Superior temporal gyrus (tissue), 1 donor: ENCODE results near the gene RFPL3.
"Not testable (repeated sequence)": the region's sequence is repeated elsewhere in the genome, so short reads cannot be mapped to it uniquely, and the experiment has no call there.

ENCODE experiments used
- DNase-seq: peaks from one replicate; pipeline ENCODE4 v3.0.0-alpha.2; 2016; ENCODE audit errors: extremely low spot score

The RFPL3 gene

GRCh38 chr22:32353840-32354239 is 3.8 kb upstream of the RFPL3 start:
- no peak for DNase-seq

DNA sequence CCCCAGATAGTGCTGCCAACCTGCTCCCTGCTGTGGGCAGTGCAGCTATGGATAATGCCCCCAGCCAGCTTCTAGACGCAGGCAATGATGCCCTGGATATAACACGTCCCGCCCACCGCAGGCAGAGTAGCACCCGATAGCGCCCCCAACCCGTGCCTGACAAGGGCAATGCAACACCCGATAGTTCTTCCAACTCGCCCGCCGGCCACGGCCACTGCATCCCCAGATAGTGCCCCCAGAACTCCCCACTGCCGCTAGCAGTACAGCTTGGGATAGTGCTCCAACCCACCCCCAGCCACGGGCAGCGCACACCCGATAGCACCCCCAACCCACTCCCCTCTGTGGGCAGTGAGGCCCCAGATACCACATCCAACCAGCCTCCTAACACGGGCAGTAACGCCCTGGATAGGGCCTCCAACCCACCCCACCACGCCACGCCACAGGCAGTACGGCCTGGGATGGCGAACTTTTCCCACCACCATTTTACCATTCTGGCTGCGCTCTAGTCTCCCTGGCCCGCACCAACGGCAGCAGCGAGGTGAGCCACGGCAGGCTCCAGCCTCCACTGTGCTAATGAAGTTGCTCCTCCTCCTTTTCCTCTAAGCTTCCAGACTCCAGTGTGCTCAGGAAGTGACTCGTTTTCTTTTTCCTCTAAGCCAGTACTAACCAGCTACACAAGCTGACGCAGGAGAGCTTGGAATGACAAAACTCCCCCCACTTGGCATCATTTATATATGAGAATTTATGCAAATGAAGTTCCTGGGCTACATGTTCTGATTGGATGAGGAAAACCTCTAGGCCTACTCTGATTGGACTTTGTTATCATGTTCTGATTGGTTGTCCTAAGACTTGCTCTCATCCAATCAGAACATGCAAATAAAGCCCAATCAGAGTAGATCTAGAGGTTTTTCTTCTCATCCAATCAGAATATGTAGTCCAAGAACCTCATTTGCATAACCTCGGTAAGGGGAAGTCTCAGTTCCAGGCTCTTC is 3.0 kb upstream of the RFPL3 start:
- no peak for DNase-seq

DNA sequence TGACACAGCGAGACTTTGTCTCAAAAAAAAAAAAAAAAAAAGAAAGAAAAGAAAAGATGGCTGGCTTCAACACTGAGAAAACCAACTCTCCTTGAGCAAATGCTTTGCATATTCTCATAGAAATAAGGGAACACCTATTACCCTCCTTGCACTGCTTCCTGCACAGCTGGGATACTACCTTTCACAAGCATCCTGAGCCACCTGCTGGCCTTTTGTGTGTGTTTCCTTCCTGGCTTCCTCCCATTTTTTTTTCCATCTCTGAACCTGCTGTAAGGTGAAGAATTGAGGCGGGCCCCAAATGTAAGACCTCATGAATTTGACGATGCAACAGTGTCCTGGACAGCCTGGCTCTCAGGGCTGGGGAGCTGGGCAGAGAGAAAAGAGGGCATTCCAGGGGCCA is 1.9 kb upstream of the RFPL3 start:
- no peak for DNase-seq

GRCh38 chr22:32360096-32360495 is 2.4 kb downstream of the RFPL3 start:
- not testable (repeated sequence) for DNase-seq

DNA sequence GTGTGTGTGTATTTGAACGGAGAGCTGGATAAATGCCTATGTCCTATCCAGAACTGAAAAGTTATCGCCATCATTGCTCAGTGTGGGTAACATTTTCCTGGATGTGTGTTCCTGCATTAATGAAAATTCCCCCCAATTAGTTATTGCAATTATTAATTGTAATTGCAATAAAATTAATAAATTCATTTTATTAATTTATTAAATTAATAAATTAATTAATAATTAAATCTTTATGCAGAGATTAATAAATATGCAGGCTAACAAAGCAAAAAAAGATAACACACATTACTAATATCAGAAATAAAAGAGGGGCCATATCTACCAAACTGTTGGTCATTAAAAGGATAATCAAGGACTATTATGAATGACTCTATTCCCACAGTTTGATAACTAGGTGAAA is 3.6 kb downstream of the RFPL3 start:
- DNase-seq, result no peak

DNA sequence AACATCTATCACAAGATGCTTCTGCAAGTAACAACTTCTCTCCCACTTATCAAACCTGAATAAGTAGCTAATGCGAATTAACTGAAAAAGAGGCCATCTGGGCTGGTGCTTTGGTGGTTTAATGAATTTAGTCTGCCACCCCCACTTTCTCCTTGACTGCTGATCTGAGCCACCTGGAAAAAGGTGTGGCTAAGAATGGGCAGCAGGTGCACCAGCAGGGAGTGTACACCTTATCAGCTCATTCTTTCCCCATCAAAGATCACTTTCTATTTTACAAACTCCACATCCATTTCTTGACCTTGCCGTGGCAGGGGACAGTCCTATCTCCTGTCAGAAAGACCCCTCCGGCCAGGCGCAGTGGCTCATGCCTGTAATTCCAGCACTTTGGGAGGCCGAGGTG is 6.5 kb downstream of the RFPL3 start:
- no peak for DNase-seq

DNA sequence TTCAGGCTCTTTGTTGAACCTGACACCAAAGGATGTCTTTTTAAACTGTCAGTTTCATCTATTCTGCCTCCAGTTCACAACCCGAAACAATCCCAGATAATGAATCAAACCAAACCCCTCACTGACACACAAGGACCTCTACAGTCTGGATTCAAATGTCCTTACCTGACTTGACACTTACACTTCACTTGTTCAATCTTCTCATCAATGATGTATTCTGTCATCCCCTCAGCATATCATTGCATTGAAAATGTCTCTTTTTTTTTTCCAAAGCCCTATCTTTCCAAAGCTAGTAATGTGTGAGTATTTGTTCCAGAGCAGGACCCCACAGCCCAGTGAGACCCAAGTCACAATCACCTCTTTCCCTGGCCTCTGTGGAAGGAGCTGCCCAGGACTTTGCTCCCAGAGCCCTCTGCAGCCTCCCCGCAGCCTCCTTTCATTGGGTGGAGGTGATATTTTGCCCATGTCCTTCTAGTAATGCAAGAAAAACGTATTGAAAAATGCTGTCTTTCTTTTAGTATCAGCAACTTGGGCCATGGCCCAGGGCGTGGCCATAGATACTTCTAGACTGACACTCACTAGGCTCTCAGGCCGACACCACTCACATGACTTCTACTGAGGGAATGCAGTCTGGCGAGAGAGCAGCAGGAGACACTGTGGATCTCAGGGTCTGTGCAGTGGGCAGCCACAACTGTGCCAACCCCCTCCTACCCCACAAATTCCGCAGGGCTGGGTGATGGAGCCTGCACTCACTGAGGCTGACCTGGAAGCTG is 18.2 kb downstream of the RFPL3 start:
- no peak for DNase-seq

- DNase-seq, result no peak
Measured at GRCh38 chr22:32376681-32377080, 19.0 kb downstream of the RFPL3 start.

- DNase-seq, result peak; percentile 71
Measured at GRCh38 chr22:32378707-32379272, 21.1 kb downstream of the RFPL3 start.

DNA sequence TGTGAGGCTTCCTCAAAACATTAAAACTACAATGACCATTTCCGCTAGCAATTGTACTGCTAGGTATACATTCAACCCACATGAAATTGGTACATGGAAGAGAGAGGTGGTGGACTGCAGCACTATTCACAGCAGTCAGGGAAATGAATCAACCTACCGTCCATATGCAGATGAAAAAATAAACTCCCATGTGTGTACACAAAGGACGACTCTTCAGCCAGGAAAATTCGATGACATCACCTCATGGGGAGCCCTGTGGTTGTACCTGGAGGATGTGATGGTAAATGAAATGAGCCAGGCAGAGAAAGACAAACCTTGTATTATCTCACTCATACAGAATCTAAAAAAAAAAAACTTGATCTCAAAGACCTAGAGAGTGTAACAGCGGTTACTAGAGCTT is 23.3 kb downstream of the RFPL3 start:
- no peak for DNase-seq

DNA sequence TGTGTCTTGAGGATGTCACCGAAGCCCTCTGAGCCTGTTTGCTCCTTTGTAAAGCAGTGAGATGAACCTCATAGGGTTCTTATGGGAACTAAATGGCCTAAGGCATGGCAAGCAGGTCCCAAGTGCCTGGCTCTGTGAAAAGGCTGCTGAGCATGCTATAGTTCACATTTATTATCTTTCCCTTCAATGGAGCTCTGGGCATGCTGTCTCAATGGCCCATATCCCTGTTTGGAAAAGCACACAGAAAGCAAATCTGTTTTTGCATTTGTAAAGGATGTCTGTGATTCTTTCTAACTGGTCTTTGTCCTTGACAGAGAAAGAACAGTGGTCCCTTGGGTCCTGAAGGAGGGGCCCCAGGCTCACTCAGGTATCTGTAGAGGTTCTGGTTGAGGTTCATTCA is 28.0 kb downstream of the RFPL3 start:
- no peak for DNase-seq

GRCh38 chr22:32389685-32390084 is 32.0 kb downstream of the RFPL3 start:
- DNase-seq, result peak; percentile 31

- DNase-seq, result no peak
Measured at GRCh38 chr22:32395107-32395506, 37.4 kb downstream of the RFPL3 start.

- DNase-seq, result no peak
Measured at GRCh38 chr22:32396255-32396654, 38.6 kb downstream of the RFPL3 start.

- DNase-seq, result no peak
Measured at GRCh38 chr22:32396746-32397145, 39.1 kb downstream of the RFPL3 start.

- DNase-seq, result no peak
Measured at GRCh38 chr22:32401486-32401885, 43.8 kb downstream of the RFPL3 start.

GRCh38 chr22:32404021-32404420 is 46.4 kb downstream of the RFPL3 start:
- no peak for DNase-seq

GRCh38 chr22:32407312-32407711 is 49.6 kb downstream of the RFPL3 start:
- DNase-seq, result no peak

DNA sequence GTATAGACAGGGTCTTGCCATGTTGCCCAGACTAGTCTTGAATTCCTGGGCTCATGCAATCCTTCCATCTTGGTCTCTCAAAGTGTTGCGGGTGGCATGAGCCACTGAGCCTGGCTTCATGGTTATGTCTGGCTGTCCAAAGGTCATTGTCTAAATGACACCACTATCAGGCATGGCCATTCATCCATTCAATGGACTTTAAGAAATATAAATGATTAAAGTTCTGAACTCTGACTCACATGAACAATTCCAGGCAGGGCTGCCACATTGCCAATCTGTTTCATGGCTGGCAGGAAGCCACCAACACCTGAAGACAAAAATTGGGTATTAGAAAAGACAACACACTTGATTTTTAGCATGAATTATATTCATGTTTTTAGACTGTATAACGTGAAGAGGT is 50.3 kb downstream of the RFPL3 start:
- no peak for DNase-seq

DNA sequence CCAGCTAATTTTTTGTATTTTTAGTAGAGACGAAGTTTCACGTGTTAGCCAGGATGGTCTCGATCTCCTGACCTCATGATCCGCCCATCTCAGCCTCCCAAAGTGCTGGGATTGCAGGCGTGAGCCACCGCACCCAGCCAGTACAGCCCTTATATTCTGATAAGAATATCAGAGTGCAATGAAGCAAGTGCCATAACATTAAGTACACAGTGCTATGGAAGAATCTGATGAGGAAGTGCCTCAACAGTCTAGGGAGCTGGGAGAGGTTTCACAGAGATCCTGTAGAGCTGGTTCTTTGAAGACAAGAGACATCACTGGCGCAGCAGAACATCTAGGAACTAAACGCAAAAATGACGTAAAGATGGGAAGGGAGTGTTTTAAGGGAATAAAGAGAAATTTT is 52.3 kb downstream of the RFPL3 start:
- DNase-seq, result no peak

DNA sequence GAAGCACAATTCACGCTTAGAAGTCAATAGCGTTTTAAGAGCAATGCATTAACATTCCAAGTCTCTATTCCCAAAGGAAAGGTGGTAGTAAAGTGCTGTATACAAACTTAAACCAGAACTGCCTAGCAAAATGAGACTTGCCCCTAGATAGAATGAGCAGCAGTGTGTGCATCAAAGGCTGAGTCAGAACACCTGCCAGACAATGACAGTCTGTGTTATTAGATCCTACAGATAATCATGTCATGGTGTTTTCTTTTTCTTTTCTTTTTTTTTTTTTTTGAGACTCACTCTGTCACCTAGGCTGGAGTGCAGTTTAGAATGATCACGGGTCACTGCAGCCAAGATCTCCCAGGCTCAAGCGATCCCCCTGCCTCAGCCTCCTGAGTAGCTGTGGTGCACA is 52.8 kb downstream of the RFPL3 start:
- DNase-seq, result no peak
